CD4-positive, alpha-beta memory T cell (primary cell): Measurements from ENCODE around the gene IL36RN. TPM values are rescaled to one million over a fixed set of nuclear protein-coding genes. Genes with fewer than 3 reads are reported as not detected.
"Not testable (repeated sequence)": the region's sequence is repeated elsewhere in the genome, so short reads cannot be mapped to it uniquely, and the experiment has no call there.

Experiments
- CTCF ChIA-PET: fragments of 350-600 bp; sonication (Branson Sonifier 250); formaldehyde crosslinking; loops from one replicate; lab custom pipeline; 2021; ENCODE audit warnings: inconsistent platforms; ENCODE audit not compliant: partially characterized antibody; lab: Charles Lee
- POLR2A ChIA-PET: fragments of 350-600 bp; sonication (Branson Sonifier 250); formaldehyde crosslinking; loops from one replicate; lab custom pipeline; 2021; ENCODE audit not compliant: partially characterized antibody; lab: Charles Lee
- DNase-seq, 5 donors: peaks; one replicate each; pipeline versions ENCODE4 v3.0.0 to v3.0.0-alpha.2; 2020 to 2022; ENCODE audit warnings: mixed read lengths in 1 of 5
- H3K27ac ChIP-seq: one replicate; pipeline ENCODE4 v1.7.0; 2013; ENCODE audit warnings: low read depth, low read length
- H3K27me3 ChIP-seq: 2 replicates; pipeline ENCODE4 v1.7.0; 2013; ENCODE audit warnings: mild to moderate bottlenecking, low read length, moderate library complexity; ENCODE audit not compliant: insufficient read depth
- H3K36me3 ChIP-seq: 2 replicates; pipeline ENCODE4 v1.7.0; 2013; ENCODE audit warnings: mild to moderate bottlenecking, low read length, moderate library complexity; ENCODE audit not compliant: insufficient read depth
- H3K4me1 ChIP-seq: 2 replicates; pipeline ENCODE4 v1.7.0; 2013; ENCODE audit warnings: mild to moderate bottlenecking, low read length, moderate library complexity; ENCODE audit not compliant: insufficient read depth
- H3K4me3 ChIP-seq, 2 donors: one replicate each; pipeline ENCODE4 v1.7.0; 2013; ENCODE audit warnings: low read length in 2 of 2, mild to moderate bottlenecking in 1 of 2
- H3K9me3 ChIP-seq, 2 donors: one replicate each; pipeline ENCODE4 v1.7.0; 2013; ENCODE audit warnings: low read length in 2 of 2, control low read depth in 1 of 2; ENCODE audit not compliant: control insufficient read depth in 1 of 2
- H3K27ac Mint-ChIP-seq, 7 donors: one replicate each; pipeline ENCODE4 v1.8.0; 2020 to 2021; ENCODE audit warnings: mixed read lengths in 7 of 7, mild to moderate bottlenecking in 6 of 7, inconsistent platforms in 3 of 7, moderate library complexity in 3 of 7
- H3K27me3 Mint-ChIP-seq, 2 donors: one replicate each; pipeline ENCODE4 v1.8.0; 2020 to 2021; ENCODE audit warnings: mixed read lengths in 2 of 2
- H3K36me3 Mint-ChIP-seq, 2 donors: one replicate each; pipeline ENCODE4 v1.8.0; 2020 to 2021; ENCODE audit warnings: mixed read lengths in 2 of 2, inconsistent platforms in 1 of 2, mild to moderate bottlenecking in 1 of 2
- H3K4me1 Mint-ChIP-seq, 4 donors: one replicate each; pipeline ENCODE4 v1.8.0; 2020 to 2021; ENCODE audit warnings: mixed read lengths in 4 of 4, mild to moderate bottlenecking in 1 of 4
- H3K4me3 Mint-ChIP-seq, 8 donors: one replicate each; pipeline ENCODE4 v1.8.0; 2020 to 2021; ENCODE audit warnings: mixed read lengths in 8 of 8, mild to moderate bottlenecking in 7 of 8, moderate library complexity in 6 of 8, inconsistent platforms in 3 of 8
- H3K9me3 Mint-ChIP-seq, 8 donors: one replicate each; pipeline ENCODE4 v1.8.0; 2020 to 2021; ENCODE audit warnings: mixed read lengths in 8 of 8, mild to moderate bottlenecking in 5 of 8, inconsistent platforms in 3 of 8, moderate library complexity in 1 of 8
- intact Hi-C: fragments of 100-400 bp; cut with micrococcal nuclease; formaldehyde crosslinking; loops from one replicate; pipeline ENCODE4 v1.15.1; 2023
- polyA plus RNA-seq, 2 donors: library from polyadenylated mRNA; unstranded; fragments of 300-500 nt; fragmentation: Illumina TruSeq; gene quantifications; one replicate each; pipeline ENCODE4 v1.2.3, GENCODE V29; 2021
- total RNA-seq, 2 experiments: library from RNA; stranded (reverse); gene quantifications; one replicate each; pipeline ENCODE4 v1.2.3, GENCODE V29; 2021

The IL36RN gene
- total and polyA plus RNA-seq, 4 experiments from 2014 or later: not detected

DNA sequence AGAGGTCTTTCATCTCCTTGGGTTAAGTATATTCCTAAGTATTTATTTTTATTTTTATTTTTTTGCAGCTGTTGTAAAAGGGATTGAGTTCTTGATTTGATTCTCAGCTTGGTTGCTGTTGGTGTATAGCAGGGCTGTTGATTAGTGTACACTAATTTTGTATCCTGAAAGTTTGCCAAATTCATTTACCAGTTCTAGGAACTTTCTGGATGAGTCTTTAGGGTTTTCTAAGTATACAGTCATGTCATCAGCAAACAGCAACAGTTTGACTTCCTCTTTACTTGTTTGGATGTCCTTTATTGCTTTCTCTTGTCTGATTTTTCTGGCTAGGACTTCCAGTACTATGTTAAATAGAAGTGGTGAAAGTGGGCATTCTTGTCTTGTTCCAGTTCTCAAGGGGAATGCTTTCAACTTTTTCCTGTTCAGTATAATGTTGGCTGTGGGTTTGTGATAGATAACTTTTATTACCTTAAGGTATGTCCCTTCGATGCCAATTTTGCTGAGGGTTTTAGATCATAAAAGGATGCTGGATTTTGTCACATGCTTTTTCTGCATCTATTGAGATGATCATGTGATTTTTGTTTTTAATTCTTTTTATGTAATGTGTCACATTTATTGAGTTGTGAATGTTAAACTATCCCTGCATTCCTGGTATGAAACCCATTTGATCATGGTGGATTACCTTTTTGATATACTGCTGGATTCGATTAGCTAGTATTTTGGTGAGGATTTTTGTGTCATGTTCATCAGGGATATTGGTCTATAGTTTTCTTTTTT is 38.0 kb downstream of the IL36RN start:
- Mint-ChIP-seq H3K9me3 (peaks cover 3 to 14% (median 7%) of the 10 kb centered on the region in 8 donors), H3K4me3 (peak overlapping the region in 3 of 8 donors; percentile 45 to 82 (median 71)), H3K4me1 (peaks cover 11 to 13% (median 12%) of the 10 kb centered on the region in 4 donors), H3K27ac (peak overlapping the region in 1 of 7 donors; percentile 91)
- H3K27me3 ChIP-seq, H3K36me3 ChIP-seq, H3K27me3 Mint-ChIP-seq, intact Hi-C loops, POLR2A ChIA-PET, DNase-seq, H3K27ac ChIP-seq, H3K4me3 ChIP-seq, H3K9me3 ChIP-seq, H3K36me3 Mint-ChIP-seq: not testable (repeated sequence)
- CTCF ChIA-PET: interaction anchor here (0.6 to 1.5 kb wide), 2 partner anchors 12 to 17 kb away, joined by 3 to 5 read pairs; no protein-coding TSS in a partner anchor
- H3K4me1 ChIP-seq: peaks cover 12% of the 10 kb centered on the region

DNA sequence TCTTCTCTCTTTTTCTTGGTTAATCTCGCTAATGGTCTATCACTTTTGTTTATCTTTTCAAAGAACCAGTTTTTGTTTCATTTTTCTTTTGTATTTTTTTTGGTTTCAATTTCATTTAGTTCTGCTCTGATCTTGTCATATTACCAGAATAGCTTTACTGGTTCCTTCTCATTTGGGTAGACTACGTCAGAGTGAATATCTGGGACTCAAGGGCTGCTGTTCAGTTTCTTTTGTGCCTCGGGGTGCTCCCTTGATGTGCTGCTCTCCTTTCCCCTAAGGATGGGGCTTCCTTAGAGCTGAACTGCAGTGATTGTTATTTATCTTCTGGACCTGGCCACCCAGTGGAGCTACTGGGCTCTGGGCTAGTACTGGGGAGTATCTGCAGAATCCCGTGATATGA is 39.0 kb downstream of the IL36RN start:
- H3K9me3 Mint-ChIP-seq: peaks cover 3 to 15% (median 9%) of the 10 kb centered on the region in 8 donors
- peaks cover 0 to 3% of the 10 kb centered on the region in 2 donors for H3K36me3 Mint-ChIP-seq
- H3K36me3 ChIP-seq: no peaks in the 10 kb centered on the region
- no peaks in the 10 kb centered on the region for H3K9me3 ChIP-seq
- peaks cover 4 to 9% of the 10 kb centered on the region in 2 donors for H3K27me3 Mint-ChIP-seq
- H3K27me3 ChIP-seq: no peaks in the 10 kb centered on the region
- no peak overlapping the region for H3K27ac ChIP-seq
- H3K4me1 Mint-ChIP-seq: peaks cover 11 to 13% (median 12%) of the 10 kb centered on the region in 4 donors
- H3K27ac Mint-ChIP-seq: peak overlapping the region; percentile 37 to 91 (median 54)
- DNase-seq: peak in 4 of 5 donors; percentile 14 to 45 (median 28)
- ChIA-PET CTCF (interaction anchor here (1.0 to 1.5 kb wide), 2 partner anchors 16 to 18 kb away, joined by 3 to 5 read pairs; no protein-coding TSS in a partner anchor), POLR2A (no interaction called here)
- H3K4me3 Mint-ChIP-seq: peak overlapping the region; percentile 54 to 83 (median 77)
- peak overlapping the region in 1 of 2 donors; percentile 1 for H3K4me3 ChIP-seq
- intact Hi-C loops: no loop called here
- peaks cover 12% of the 10 kb centered on the region for H3K4me1 ChIP-seq

- Histone ChIP-seq H3K27ac (no peak overlapping the region), H3K4me3 (peak overlapping the region in 1 of 2 donors; percentile 1), H3K9me3 (no peaks in the 10 kb centered on the region), H3K36me3 (no peaks in the 10 kb centered on the region), H3K4me1 (peaks cover 12% of the 10 kb centered on the region), H3K27me3 (no peaks in the 10 kb centered on the region)
- Mint-ChIP-seq H3K27ac (peak overlapping the region; percentile 37 to 91 (median 54)), H3K36me3 (peaks cover 0 to 3% of the 10 kb centered on the region in 2 donors), H3K27me3 (peaks cover 4 to 7% of the 10 kb centered on the region in 2 donors), H3K4me3 (peak overlapping the region in 7 of 8 donors; percentile 54 to 83 (median 78)), H3K9me3 (peaks cover 4 to 17% (median 9%) of the 10 kb centered on the region in 8 donors), H3K4me1 (peaks cover 11 to 13% (median 12%) of the 10 kb centered on the region in 4 donors)
- CTCF ChIA-PET: interaction anchor here (1.0 kb wide), 1 partner anchor 17 kb away, joined by 3 read pairs; no protein-coding TSS in a partner anchor
- POLR2A ChIA-PET: no interaction called here
- no peak for DNase-seq
- intact Hi-C loops: no loop called here
These were observed 39.5 kb downstream of the IL36RN start for GRCh38 chr2:113098532-113098931.

- no peaks in the 10 kb centered on the region for H3K27me3 ChIP-seq
- H3K9me3 ChIP-seq: no peaks in the 10 kb centered on the region
- H3K4me1 ChIP-seq: peaks cover 12% of the 10 kb centered on the region
- H3K27me3 Mint-ChIP-seq: peaks cover 0 to 4% of the 10 kb centered on the region in 2 donors
- peak overlapping the region in 1 of 8 donors; percentile 22 for H3K4me3 Mint-ChIP-seq
- ChIA-PET CTCF (no interaction called here), POLR2A (no interaction called here)
- no peak overlapping the region for H3K27ac Mint-ChIP-seq
- no peaks in the 10 kb centered on the region for H3K36me3 ChIP-seq
- H3K4me1 Mint-ChIP-seq: peaks cover 11 to 13% (median 12%) of the 10 kb centered on the region in 4 donors
- peaks cover 0 to 3% of the 10 kb centered on the region in 2 donors for H3K36me3 Mint-ChIP-seq
- no peak overlapping the region for H3K4me3 ChIP-seq
- intact Hi-C loops: no loop called here
- peaks cover 0 to 12% (median 5%) of the 10 kb centered on the region in 8 donors for H3K9me3 Mint-ChIP-seq
- no peak for DNase-seq
- H3K27ac ChIP-seq: no peak overlapping the region
These were observed 43.1 kb downstream of the IL36RN start for GRCh38 chr2:113102133-113102532.

- ChIA-PET POLR2A (no interaction called here), CTCF (no interaction called here)
- peaks cover under 1 to 3% of the 10 kb centered on the region in 2 donors for H3K27me3 Mint-ChIP-seq
- intact Hi-C loops: no loop called here
- DNase-seq: no peak
- H3K27ac ChIP-seq: no peak overlapping the region
- no peaks in the 10 kb centered on the region for H3K27me3 ChIP-seq
- no peaks in the 10 kb centered on the region for H3K36me3 ChIP-seq
- peaks cover 4% of the 10 kb centered on the region for H3K4me1 ChIP-seq
- peaks cover 0 to 4% (median under 1%) of the 10 kb centered on the region in 8 donors for H3K9me3 Mint-ChIP-seq
- no peak overlapping the region for H3K4me3 ChIP-seq
- peaks cover 3% of the 10 kb centered on the region in 4 donors for H3K4me1 Mint-ChIP-seq
- H3K27ac Mint-ChIP-seq: no peak overlapping the region
- H3K36me3 Mint-ChIP-seq: no peaks in the 10 kb centered on the region
- no peaks in the 10 kb centered on the region for H3K9me3 ChIP-seq
- H3K4me3 Mint-ChIP-seq: no peak overlapping the region
These were observed 44.3 kb downstream of the IL36RN start for GRCh38 chr2:113103277-113103676.

DNA sequence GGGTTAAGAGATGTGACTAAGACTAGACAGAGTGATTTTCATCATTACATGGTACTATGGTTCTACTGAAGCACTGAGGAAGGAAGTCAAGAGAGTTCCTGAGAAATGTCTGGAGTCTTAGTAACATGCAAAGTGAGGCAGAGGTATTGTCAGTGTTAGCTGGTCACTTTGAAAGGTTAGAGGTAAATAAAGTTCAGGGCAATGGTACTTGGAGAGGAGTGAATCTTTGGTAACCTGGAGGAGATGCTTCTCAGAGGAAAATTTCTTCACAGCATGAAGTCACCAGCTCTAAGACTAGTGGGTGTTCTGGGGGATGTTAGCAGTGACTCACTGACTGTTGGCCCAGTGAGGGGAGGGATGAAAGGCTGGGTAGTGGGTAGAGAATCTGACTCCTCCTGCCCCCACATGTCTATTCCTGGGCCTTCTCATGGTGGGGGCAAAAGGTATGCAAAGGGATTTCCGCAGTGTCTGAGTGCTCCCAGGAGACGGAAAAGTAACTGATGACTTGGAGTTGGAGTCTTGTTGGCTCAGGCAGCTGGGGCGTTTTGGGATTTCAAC is 45.1 kb downstream of the IL36RN start:
- ChIA-PET CTCF (no interaction called here), POLR2A (no interaction called here)
- no peaks in the 10 kb centered on the region for H3K36me3 Mint-ChIP-seq
- intact Hi-C loops: no loop called here
- Histone ChIP-seq H3K36me3 (no peaks in the 10 kb centered on the region), H3K27ac (no peak overlapping the region), H3K9me3 (no peaks in the 10 kb centered on the region), H3K4me1 (no peaks in the 10 kb centered on the region), H3K4me3 (no peak overlapping the region), H3K27me3 (no peaks in the 10 kb centered on the region)
- DNase-seq: no peak
- H3K9me3 Mint-ChIP-seq: peaks cover 0 to 4% (median under 1%) of the 10 kb centered on the region in 8 donors
- no peak overlapping the region for H3K4me3 Mint-ChIP-seq
- no peaks in the 10 kb centered on the region for H3K4me1 Mint-ChIP-seq
- H3K27me3 Mint-ChIP-seq: peaks cover 2 to 6% of the 10 kb centered on the region in 2 donors
- H3K27ac Mint-ChIP-seq: no peak overlapping the region
